ENCODE measurements around the gene SNX30.
A peak's percentile ranks its signal among the peaks of the same experiment; 100 is the strongest.

Gene SNX30

DNA sequence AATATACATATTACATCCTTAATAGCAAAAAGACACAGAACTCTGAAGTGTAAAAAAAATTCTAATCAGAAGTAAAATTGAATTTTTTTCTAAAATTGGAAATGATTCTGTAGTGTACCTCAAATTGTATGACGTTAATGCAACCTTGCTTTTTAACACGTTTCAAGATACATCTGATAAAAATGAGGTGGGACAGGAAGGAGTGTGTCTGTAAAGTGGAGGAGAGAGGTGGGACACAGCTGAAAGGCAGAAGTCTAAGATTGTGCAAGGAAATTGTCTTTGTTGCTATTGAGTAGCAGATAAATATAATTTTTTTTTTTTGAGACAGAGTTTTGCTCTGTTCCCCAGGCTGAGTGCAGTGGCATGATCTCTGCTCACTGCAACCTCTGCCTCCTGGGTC is 15.7 kb upstream of the SNX30 start:
- no peak for DNase-seq
- Mint-ChIP-seq H3K27ac (no peak overlapping the region), H3K4me1 (peaks cover 2% of the 10 kb centered on the region), H3K9me3 (no peaks in the 10 kb centered on the region), H3K4me3 (no peak overlapping the region), H3K27me3 (no peaks in the 10 kb centered on the region)
- no peak for ATAC-seq

DNA sequence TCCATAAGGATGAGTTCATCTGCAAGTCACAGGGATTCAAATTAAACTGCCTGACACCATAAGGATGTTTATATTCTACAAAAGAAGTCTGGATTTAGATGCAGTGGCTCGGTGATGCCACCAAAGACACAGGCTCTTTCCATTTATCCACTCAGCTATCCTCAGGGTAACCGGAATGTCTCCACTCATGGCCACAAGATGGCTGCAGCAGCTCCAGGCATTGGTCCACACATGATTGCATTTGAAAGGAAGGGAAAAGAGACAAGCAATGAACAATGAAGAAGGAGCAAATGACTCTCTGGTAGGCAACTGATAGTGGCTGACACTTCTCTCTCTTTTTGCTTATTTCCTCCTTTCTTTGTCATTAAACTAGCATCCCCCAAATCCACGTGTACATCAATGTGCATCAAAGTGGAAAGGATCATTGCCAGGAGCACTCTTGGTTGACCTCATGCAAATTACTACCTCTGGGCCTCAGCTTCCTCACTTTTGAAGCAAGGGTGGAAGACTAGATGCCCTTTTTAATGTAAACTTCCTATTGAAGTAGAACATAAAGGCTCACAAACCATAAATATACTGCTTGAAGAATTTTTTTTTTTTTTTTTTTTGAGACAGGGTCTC is 7.2 kb upstream of the SNX30 start:
- peaks cover 34% of the 10 kb centered on the region for H3K4me1 Mint-ChIP-seq
- H3K27ac Mint-ChIP-seq, result no peak overlapping the region
- H3K27me3 Mint-ChIP-seq, result no peaks in the 10 kb centered on the region
- H3K4me3 Mint-ChIP-seq, result no peak overlapping the region
- no peak for ATAC-seq
- DNase-seq, result no peak
- no peaks in the 10 kb centered on the region for H3K9me3 Mint-ChIP-seq

DNA sequence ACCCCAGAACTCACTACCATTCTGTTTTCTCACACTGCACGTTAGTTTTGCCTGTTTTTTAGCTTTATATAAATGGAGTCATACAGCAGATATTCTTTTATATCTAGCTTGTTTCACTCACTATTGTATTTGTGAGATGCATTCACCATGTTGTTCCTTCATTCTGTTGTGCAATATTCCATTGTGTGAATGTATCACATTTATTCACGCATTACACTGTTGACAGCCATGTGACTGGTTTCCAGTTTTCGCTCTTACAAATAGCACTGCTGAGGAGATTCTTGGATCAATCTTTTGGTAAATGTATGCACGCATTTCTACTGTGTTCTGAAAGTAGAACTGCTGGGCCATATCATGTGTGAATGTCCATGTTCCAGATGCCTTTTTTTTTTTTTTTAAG is 6.4 kb upstream of the SNX30 start:
- ATAC-seq (no peak), DNase-seq (no peak)
- Mint-ChIP-seq H3K9me3 (no peaks in the 10 kb centered on the region), H3K4me3 (no peak overlapping the region), H3K4me1 (peaks cover 43% of the 10 kb centered on the region), H3K27ac (no peak overlapping the region), H3K27me3 (no peaks in the 10 kb centered on the region)

DNA sequence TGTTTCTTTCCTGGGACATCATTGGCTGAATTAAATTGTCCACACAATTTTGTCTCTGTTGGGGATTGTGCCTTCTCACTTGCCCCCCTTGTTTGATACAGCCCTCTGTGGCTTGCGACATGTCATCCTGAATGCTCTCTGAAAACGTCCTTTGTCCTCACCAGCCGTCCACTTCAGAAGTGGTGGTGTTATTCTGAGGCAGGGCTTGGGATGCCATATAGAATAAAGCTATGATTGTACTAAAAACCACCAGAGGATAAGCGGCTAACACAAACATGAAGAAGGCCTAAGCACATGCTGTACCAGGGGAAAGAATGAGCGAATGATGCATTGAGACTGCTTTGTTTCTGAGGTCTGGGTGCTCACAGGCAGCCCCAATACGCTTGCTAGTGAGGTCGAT is 3.5 kb upstream of the SNX30 start:
- no peaks in the 10 kb centered on the region for H3K27me3 Mint-ChIP-seq
- no peak for DNase-seq
- no peak for ATAC-seq
- no peak overlapping the region for H3K4me3 Mint-ChIP-seq
- no peak overlapping the region for H3K27ac Mint-ChIP-seq
- peaks cover 43% of the 10 kb centered on the region for H3K4me1 Mint-ChIP-seq
- H3K9me3 Mint-ChIP-seq, result no peaks in the 10 kb centered on the region

DNA sequence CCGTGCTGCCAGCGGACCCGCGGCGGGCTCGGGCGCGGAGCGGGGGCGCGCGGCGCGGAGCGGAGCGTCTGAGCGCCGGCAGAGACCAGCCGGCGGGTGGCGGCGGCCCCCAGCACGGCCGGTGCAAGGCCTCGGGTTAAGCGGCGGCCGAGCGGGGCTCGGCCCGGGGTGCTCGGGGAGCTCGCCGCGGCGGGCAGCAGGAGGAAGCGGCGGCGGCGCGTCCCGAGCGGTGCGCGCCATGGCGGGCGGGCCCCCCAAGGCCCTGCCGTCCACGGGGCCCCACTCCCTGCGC is 150 bp downstream of the SNX30 start:
- Mint-ChIP-seq H3K9me3 (no peaks in the 10 kb centered on the region), H3K27ac (no peak overlapping the region), H3K4me1 (peaks cover 79% of the 10 kb centered on the region), H3K4me3 (no peak overlapping the region), H3K27me3 (no peaks in the 10 kb centered on the region)
- no peak for ATAC-seq
- no peak for DNase-seq

DNA sequence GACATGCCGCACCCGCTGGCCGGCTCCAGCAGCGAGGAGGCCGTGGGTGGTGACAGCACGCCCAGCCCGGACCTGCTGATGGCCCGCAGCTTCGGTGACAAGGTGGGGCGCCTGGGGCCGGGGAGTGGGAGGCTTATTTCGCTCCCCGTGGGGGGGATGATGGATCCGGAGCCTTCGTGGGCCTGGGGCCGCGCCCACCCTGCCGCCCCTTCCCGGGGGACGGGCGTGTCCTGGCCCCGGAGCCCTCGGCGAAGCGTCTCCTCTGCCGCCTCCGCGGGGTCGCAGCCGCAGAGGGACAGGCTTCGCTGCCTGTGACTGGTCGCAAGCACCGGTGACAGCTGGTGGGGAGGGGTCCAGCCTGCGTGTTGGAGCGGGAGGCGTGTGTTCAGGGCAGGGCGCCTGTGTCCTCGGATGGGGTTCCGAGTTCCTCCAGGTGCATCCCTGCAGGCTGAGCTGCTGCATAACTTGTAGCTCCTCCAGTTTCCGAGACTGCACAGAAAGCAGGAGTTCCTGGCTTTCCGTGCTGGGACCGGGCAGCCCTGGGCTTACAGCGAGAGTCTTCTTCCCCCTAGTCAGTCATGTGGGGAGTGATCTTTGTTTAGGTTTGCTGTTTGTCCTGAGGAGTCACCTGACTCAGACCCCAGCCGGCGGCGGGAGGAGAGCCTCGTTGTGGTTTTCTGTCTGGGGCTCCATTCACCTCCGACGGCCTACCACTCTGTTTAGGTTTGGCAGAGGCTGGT is 666 bp downstream of the SNX30 start:
- H3K4me3 Mint-ChIP-seq, result peak overlapping the region; percentile 83 to 85
- DNase-seq (peak; percentile 44 to 63), ATAC-seq (peak; percentile 22)
- H3K27me3 Mint-ChIP-seq, result no peaks in the 10 kb centered on the region
- H3K9me3 Mint-ChIP-seq, result no peaks in the 10 kb centered on the region
- peak overlapping the region; percentile 79 to 87 for H3K27ac Mint-ChIP-seq
- H3K4me1 Mint-ChIP-seq, result peaks cover 83% of the 10 kb centered on the region

DNA sequence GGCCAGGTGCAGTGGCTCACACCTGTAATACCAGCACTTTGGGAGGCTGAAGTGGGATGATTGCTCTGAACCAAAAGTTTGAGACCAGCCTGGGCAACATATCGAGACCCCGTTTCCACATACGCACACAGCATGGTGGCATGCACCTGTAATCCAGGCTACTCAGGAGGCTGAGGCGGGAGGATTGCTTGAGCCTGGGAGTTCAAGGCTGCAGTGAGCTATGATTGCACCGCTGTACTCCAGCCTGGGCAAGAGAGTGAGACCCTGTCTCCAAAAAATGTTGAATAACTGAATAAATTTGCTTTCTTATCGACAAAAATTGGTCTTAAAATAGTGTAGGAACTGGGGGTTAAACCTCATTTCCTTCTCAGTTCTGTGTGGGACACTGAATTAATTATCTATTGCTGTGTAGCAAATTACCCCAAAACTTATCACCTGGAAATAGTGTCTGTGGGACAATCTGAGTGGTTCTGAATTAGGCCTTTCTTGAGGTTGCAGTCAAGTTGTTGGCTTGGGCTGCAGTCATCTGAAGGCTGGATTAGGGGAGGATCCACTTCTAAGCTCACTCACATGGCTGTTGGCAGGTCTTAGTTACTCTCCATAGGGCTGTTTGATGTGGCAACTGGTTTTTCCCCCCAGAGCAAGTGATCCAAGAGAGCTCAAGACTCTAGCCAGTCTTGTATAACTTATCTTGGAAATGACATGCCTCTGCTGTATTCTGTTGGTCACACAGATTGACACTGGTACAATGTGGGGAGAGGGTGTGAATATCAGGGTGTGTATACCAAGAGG is 2.0 kb downstream of the SNX30 start:
- no peak overlapping the region for H3K27ac Mint-ChIP-seq
- H3K4me1 Mint-ChIP-seq, result peaks cover 92% of the 10 kb centered on the region
- ATAC-seq (peak; percentile 24), DNase-seq (peak in 1 of 2 donors; percentile 30)
- no peaks in the 10 kb centered on the region for H3K27me3 Mint-ChIP-seq
- no peaks in the 10 kb centered on the region for H3K9me3 Mint-ChIP-seq
- peak overlapping the region; percentile 28 to 85 for H3K4me3 Mint-ChIP-seq

DNA sequence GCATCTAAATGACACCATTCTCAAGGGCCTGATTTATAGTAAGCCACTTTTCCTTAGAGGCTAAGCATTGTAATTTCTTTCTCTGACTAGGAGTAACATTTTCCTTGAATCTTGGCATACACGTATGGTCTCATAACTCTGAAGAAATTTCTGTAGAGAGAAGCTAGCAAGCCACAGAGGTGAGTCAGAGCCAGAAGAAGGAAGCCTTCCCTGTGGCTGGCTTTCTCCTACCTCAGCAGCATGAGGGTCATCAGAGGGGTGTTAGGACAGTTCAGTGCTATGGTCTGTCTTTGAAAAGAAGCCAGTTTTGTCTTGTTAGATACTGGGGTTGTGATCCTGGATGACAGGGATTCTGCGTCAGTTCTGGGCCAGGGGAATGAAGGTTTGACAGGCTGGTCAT is 3.2 kb downstream of the SNX30 start:
- Mint-ChIP-seq H3K9me3 (no peaks in the 10 kb centered on the region), H3K4me3 (peak overlapping the region; percentile 16 to 49), H3K27me3 (no peaks in the 10 kb centered on the region), H3K4me1 (peaks cover 87% of the 10 kb centered on the region), H3K27ac (no peak overlapping the region)
- ATAC-seq (no peak), DNase-seq (peak in 1 of 2 donors; percentile 30)

DNA sequence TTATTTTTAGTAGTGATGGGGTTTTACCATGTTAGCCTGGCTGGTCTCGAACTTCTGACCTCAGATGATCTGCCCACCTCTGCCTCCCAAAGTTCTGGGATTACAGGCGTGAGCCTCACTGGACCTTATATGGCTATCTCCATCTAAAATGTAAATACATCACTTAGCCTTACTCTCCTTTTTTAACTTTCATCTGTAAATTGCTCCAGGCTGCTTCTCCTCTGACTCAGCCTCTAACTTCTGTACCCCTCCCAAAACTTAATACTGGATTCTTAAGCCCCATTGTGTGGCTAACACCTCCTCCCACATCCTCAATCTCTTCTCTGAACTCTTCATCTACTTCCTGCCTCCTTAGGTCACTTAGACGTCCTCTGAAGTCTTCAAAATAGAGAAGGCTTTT is 4.0 kb downstream of the SNX30 start:
- Mint-ChIP-seq H3K27ac (peak overlapping the region in 1 of 2 donors; percentile 91), H3K27me3 (no peaks in the 10 kb centered on the region), H3K4me3 (peak overlapping the region; percentile 29 to 44), H3K4me1 (peaks cover 85% of the 10 kb centered on the region), H3K9me3 (no peaks in the 10 kb centered on the region)
- DNase-seq (peak; percentile 38 to 51), ATAC-seq (peak; percentile 81)

DNA sequence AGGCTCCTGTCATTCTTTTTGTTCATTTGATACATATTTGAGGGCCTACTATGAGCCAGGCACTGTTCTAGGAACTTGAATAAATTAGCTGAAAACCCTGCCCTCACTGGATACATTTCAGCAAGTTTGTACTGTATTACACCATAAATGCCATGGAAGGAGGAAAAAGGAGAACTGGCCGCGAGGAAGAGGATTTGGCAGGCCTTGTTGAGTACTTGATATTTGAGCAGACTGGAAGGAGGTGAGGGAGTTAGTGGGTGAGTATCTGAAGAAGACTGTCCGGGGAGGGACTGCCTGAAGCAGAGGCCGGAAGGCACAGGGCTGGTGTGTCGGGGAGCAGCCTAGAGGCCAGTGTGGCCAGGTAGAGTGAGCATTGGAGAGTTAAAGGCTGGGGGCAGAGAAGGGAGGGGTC is 4.5 kb downstream of the SNX30 start:
- peak overlapping the region in 1 of 2 donors; percentile 91 for H3K27ac Mint-ChIP-seq
- H3K27me3 Mint-ChIP-seq, result no peaks in the 10 kb centered on the region
- no peak for ATAC-seq
- H3K4me1 Mint-ChIP-seq, result peaks cover 84% of the 10 kb centered on the region
- no peaks in the 10 kb centered on the region for H3K9me3 Mint-ChIP-seq
- H3K4me3 Mint-ChIP-seq, result peak overlapping the region; percentile 29 to 44
- DNase-seq, result no peak

DNA sequence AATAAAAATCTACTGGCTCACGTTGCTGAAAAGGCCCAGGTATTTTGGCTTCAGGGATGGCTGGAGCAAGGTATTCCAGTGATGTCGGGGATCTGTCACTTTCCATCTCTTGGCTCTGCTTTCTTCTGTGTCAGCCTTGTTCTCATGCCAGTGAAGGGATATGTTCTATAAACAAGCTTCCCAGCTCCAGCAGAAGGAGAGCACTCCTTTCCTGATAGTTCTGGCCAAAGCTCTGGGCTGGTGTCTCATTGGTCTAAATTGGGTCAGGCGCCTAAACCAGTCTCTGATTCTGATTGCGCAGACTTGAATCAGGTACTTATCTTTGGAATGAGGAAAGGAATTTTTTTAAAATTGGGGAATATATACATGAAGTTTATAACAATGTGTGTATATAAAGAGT is 5.1 kb downstream of the SNX30 start:
- Mint-ChIP-seq H3K9me3 (no peaks in the 10 kb centered on the region), H3K4me3 (no peak overlapping the region), H3K27ac (no peak overlapping the region), H3K27me3 (no peaks in the 10 kb centered on the region), H3K4me1 (peaks cover 86% of the 10 kb centered on the region)
- no peak for DNase-seq
- ATAC-seq, result no peak

DNA sequence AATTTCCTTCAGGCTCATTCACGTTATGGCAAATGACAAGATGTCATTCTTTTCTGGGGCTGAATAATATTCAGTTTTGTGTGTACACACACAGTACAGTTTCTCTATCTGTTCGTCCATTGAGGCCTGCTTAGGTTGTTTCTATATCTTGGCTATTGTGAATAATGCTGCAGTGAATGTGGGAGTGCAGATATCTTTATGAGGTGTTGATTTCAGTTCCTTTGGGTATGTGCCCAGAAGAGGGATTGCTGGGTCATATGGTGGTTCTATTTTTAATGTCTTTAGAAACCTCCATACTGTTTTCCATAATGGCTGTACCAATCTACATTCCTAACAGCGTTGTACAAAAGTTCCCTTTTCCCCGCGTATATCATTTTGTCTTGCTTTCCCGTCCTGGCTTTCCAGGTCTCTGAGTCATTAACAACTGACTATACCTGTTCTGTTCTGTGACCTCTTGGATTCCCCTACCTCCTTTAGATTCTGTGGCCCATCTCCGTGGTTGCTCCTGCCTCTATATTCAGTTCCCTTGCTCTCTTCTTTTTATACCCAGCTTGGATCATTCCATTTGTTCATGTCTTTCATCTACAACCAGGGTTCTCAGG is 6.8 kb downstream of the SNX30 start:
- DNase-seq (no peak), ATAC-seq (no peak)
- H3K27ac Mint-ChIP-seq, result no peak overlapping the region
- H3K4me3 Mint-ChIP-seq, result no peak overlapping the region
- H3K27me3 Mint-ChIP-seq, result no peaks in the 10 kb centered on the region
- H3K9me3 Mint-ChIP-seq, result no peaks in the 10 kb centered on the region
- peaks cover 84% of the 10 kb centered on the region for H3K4me1 Mint-ChIP-seq

DNA sequence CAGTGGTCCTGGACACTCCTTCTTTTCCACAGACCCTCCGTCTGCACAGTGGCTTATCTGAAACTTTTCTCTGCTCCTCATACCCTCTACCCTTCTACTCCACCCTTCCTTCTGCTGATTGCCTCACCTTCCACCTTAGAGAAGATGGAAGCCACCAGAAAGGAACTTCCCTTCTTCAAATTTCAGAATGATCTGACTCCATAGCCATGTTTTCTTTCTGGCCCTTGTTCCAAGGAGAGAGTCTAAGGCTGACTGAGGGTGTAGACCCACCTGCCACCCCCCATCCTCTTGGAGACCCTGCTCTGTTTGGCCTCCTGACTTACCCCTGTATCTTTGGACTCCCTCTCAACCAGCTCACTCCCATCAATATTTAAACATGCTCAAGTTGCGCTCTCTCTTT is 7.4 kb downstream of the SNX30 start:
- DNase-seq, result no peak
- Mint-ChIP-seq H3K27ac (no peak overlapping the region), H3K4me3 (no peak overlapping the region), H3K9me3 (no peaks in the 10 kb centered on the region), H3K27me3 (no peaks in the 10 kb centered on the region), H3K4me1 (peaks cover 78% of the 10 kb centered on the region)
- ATAC-seq, result no peak

DNA sequence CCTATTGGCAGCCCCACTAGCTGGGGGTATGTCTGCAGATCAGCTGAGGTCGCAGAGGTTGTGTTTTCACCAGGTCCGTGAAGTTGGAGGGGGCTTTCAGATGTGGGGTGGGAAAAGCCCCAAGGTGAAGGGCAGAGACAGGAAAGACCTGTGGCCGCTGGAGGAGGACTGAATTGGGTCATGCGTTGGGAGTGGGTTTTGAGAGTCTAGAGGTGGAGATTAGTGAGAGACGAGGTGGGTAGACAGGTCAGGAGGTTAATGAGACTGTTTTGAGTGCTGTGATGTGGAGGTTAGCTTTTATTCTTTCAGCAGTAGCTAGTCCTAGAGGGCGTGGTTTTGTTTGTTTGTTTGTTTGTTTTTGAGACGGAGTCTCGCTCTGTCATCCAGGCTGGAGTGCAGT is 10.3 kb downstream of the SNX30 start:
- Mint-ChIP-seq H3K9me3 (no peaks in the 10 kb centered on the region), H3K27me3 (no peaks in the 10 kb centered on the region), H3K4me3 (no peak overlapping the region), H3K4me1 (peaks cover 62% of the 10 kb centered on the region), H3K27ac (no peak overlapping the region)
- ATAC-seq (peak; percentile 54), DNase-seq (no peak)

DNA sequence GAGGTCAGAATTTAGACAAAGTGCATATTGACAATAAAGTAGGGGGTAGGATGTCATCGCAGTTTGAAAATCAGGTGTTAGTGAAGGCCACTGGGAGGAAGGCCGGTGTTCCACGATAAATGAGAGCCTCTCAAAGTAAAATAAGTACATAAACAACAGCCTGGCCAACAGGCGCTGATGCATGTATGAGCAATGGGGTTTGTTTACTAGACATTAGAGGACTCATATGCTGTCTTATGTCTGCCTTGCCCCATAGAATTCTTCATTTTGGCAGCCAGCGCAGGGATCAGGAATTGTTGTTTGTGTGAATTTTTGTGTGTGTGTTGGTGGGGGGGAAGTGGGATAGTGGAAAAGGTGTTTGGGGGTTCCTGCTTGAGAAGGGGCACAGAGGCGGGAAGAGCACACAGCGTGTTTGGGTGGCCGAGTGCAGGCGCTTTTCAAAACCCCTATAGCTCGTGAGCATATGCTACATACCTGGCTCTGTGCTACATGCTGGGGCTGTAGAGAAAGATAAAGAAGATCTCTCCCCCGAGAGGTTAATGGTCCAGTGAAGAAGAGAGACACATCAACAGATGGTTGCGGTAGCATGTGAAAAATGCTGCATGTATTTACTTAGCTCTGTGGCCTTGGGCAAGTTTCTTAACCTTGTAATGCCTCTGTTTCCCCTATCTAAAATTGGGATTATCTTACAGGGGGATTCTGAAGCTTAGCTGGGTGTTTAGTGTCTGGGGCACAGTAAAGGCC is 11.5 kb downstream of the SNX30 start:
- Mint-ChIP-seq H3K4me1 (peaks cover 50% of the 10 kb centered on the region), H3K27ac (no peak overlapping the region), H3K4me3 (no peak overlapping the region), H3K27me3 (no peaks in the 10 kb centered on the region), H3K9me3 (peaks cover 6 to 7% of the 10 kb centered on the region in 2 donors)
- no peak for DNase-seq
- ATAC-seq, result no peak
